Stimulated activated effector memory CD8-positive, alpha-beta T cell treated with anti-CD3 and anti-CD28 coated beads, Interleukin-12 subunit alpha, Interleukin-12 subunit beta, amount 100 ng/mL, for 72 hours (primary cell): Measurements from ENCODE around the gene THUMPD2.
A peak's percentile ranks its signal among the peaks of the same experiment; 100 is the strongest.

ENCODE experiments used
- ATAC-seq: fragments of 150-1000 bp; cut with Tn5 transposase; 2 replicates; pipeline ENCODE4 v1.10.0; 2021
- DNase-seq, 2 donors: peaks; one replicate each; pipeline ENCODE4 v3.0.0; 2021 to 2022; ENCODE audit warnings: low spot score in 2 of 2
- H3K27ac Mint-ChIP-seq: one replicate; pipeline ENCODE4 v1.8.0; 2022; ENCODE audit warnings: mild to moderate bottlenecking, mixed read lengths
- H3K36me3 Mint-ChIP-seq: one replicate; pipeline ENCODE4 v1.8.0; 2022; ENCODE audit warnings: mild to moderate bottlenecking, mixed read lengths
- H3K4me1 Mint-ChIP-seq: one replicate; pipeline ENCODE4 v1.8.0; 2022; ENCODE audit warnings: mixed read lengths
- H3K4me3 Mint-ChIP-seq: one replicate; pipeline ENCODE4 v1.8.0; 2022; ENCODE audit warnings: mild to moderate bottlenecking, mixed read lengths
- H3K9me3 Mint-ChIP-seq: one replicate; pipeline ENCODE4 v1.8.0; 2022; ENCODE audit warnings: mixed read lengths

Gene THUMPD2

DNA sequence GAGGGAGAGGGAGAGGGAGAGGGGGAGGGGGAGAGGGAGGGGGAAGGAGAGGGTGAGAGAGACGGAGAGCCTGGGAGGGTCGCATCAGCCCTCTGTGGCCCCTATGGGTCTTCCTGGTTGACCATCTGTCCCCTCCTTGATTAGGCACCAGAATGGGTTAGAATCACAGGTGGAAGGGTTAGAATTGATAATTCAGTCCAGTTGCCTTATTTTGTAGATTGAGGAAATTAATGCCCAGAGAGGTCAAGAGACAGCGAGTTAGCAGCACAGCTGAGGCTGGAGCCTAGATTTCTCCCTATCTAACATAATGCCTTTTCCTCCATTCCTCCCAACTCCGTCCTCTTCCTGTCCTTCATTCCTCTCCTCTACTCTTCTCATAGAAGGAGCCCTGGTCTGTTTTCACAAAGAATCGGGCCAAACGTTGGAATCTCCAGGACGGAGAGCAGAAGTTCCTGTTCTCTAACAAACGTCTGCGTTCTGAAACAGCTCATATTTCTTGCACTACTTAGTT is 338 bp upstream of the THUMPD2 start:
- ATAC-seq = no peak
- Mint-ChIP-seq H3K9me3 (no peaks in the 10 kb centered on the region), H3K4me1 (peaks cover 56% of the 10 kb centered on the region), H3K27ac (peak overlapping the region; percentile 97), H3K4me3 (peak overlapping the region; percentile 90), H3K36me3 (peaks cover 33% of the 10 kb centered on the region)
- no peak for DNase-seq

GRCh38 chr2:39778233-39778632 is 825 bp downstream of the THUMPD2 start:
- Mint-ChIP-seq H3K4me1 (peaks cover 55% of the 10 kb centered on the region), H3K36me3 (peaks cover 33% of the 10 kb centered on the region), H3K9me3 (no peaks in the 10 kb centered on the region), H3K4me3 (peak overlapping the region; percentile 90), H3K27ac (peak overlapping the region; percentile 97)
- DNase-seq (no peak), ATAC-seq (no peak)

GRCh38 chr2:39772812-39773152 is 6.3 kb downstream of the THUMPD2 start:
- Mint-ChIP-seq H3K9me3 (no peaks in the 10 kb centered on the region), H3K4me1 (peaks cover 37% of the 10 kb centered on the region), H3K27ac (no peak overlapping the region), H3K4me3 (peak overlapping the region; percentile 21), H3K36me3 (peaks cover 71% of the 10 kb centered on the region)
- DNase-seq = no peak
- ATAC-seq = no peak

- DNase-seq (no peak), ATAC-seq (peak; percentile 92)
- Mint-ChIP-seq H3K4me3 (peak overlapping the region; percentile 21), H3K9me3 (no peaks in the 10 kb centered on the region), H3K27ac (no peak overlapping the region), H3K36me3 (peaks cover 71% of the 10 kb centered on the region), H3K4me1 (peaks cover 31% of the 10 kb centered on the region)
These were observed 6.8 kb downstream of the THUMPD2 start for GRCh38 chr2:39772086-39772811.

DNA sequence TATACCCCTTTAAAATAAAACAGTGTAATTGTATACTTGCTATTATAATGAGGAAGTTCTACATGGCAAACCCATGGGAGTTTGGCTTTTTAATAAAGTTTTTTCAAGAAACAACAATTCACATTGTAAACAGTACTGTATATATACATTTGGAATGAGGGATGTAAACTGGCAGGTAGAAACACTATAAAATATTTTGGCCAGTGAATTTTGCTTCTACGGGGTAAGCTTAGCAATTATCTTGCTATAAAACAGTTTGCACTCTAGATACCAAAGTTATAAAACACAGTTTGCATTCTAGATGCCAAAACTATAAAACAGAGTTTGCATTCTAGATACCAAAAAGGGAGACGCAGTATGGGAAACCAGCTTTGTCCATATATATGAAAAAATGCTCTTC is 16.6 kb downstream of the THUMPD2 start:
- Mint-ChIP-seq H3K4me1 (no peaks in the 10 kb centered on the region), H3K9me3 (no peaks in the 10 kb centered on the region), H3K36me3 (peaks cover 98% of the 10 kb centered on the region), H3K27ac (no peak overlapping the region), H3K4me3 (no peak overlapping the region)
- DNase-seq = no peak
- no peak for ATAC-seq

- Mint-ChIP-seq H3K36me3 (peaks cover 92% of the 10 kb centered on the region), H3K4me1 (no peaks in the 10 kb centered on the region), H3K9me3 (no peaks in the 10 kb centered on the region), H3K4me3 (no peak overlapping the region), H3K27ac (no peak overlapping the region)
- no peak for ATAC-seq
- DNase-seq = no peak
These were observed 21.9 kb downstream of the THUMPD2 start for GRCh38 chr2:39757156-39757555.

DNA sequence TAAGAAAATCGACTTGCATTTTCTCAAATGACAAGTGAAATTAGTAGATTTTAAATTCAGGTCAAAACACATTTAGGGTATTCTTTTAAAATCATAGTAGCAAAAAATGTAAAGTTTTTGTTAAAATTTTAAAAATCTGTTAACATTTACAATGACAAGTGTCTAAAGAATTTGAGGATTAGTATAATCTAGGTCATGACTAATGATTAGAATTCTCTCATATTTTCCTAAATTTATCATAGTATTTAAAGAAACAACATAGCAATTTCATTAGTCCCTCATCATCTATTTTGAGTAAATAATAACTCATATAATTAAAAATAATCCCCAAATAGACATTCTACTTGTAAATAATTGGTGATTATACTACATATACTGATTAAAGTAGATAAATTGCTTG is 23.6 kb downstream of the THUMPD2 start:
- no peak overlapping the region for H3K27ac Mint-ChIP-seq
- DNase-seq (no peak), ATAC-seq (no peak)
- no peaks in the 10 kb centered on the region for H3K9me3 Mint-ChIP-seq
- no peaks in the 10 kb centered on the region for H3K4me1 Mint-ChIP-seq
- peaks cover 90% of the 10 kb centered on the region for H3K36me3 Mint-ChIP-seq
- H3K4me3 Mint-ChIP-seq = no peak overlapping the region

- H3K9me3 Mint-ChIP-seq = no peaks in the 10 kb centered on the region
- H3K36me3 Mint-ChIP-seq = peaks cover 90% of the 10 kb centered on the region
- H3K4me1 Mint-ChIP-seq = no peaks in the 10 kb centered on the region
- no peak overlapping the region for H3K4me3 Mint-ChIP-seq
- no peak for ATAC-seq
- peak overlapping the region; percentile 41 for H3K27ac Mint-ChIP-seq
- DNase-seq = no peak
These were observed 35.7 kb downstream of the THUMPD2 start for GRCh38 chr2:39743269-39743776.

DNA sequence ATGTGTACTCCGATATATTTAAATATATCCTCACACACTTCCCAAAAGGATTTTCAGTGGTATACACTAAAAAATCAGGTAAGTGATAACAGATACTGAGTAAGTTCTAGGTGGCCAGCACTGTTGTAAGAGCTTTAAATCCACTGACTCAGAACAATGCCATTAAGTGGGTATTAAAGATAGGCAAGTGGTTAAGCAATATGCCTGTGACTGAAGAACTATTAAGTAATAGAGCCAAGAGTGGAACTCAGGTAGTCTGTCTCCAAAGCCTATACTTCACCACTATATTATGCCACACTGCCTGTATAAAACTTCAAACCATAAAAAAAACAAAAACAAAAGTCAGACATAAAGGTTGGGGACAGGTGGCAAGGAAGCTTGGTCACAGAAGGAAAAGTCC is 37.2 kb downstream of the THUMPD2 start:
- no peak overlapping the region for H3K27ac Mint-ChIP-seq
- no peak for ATAC-seq
- H3K36me3 Mint-ChIP-seq = peaks cover 88% of the 10 kb centered on the region
- H3K9me3 Mint-ChIP-seq = no peaks in the 10 kb centered on the region
- DNase-seq = no peak
- no peak overlapping the region for H3K4me3 Mint-ChIP-seq
- H3K4me1 Mint-ChIP-seq = peaks cover 10% of the 10 kb centered on the region

- H3K36me3 Mint-ChIP-seq = peaks cover 87% of the 10 kb centered on the region
- H3K9me3 Mint-ChIP-seq = no peaks in the 10 kb centered on the region
- DNase-seq (no peak), ATAC-seq (no peak)
- no peak overlapping the region for H3K4me3 Mint-ChIP-seq
- peaks cover 18% of the 10 kb centered on the region for H3K4me1 Mint-ChIP-seq
- peak overlapping the region; percentile 2 for H3K27ac Mint-ChIP-seq
These were observed 39.7 kb downstream of the THUMPD2 start for GRCh38 chr2:39739386-39739785.

DNA sequence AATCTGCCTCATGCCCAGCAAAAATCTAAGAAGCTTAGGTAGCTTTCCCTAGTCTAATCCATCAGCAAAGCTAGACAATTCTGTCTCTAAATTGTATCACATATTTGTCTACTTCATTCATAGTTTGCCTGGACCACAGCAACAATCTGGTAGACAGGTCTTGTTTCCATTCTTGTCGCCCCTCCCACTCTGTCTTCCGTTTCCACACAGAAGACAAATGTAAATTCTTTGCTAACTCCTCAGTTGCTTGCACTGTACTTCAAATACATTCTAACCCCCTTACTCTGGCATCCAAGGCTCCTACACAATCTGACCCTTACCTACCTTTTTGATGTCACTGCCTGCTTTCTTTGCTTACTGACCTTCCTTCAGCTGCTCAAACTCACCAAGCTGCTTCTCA is 40.1 kb downstream of the THUMPD2 start:
- Mint-ChIP-seq H3K9me3 (no peaks in the 10 kb centered on the region), H3K4me1 (peaks cover 18% of the 10 kb centered on the region), H3K4me3 (no peak overlapping the region), H3K27ac (peak overlapping the region; percentile 2), H3K36me3 (peaks cover 87% of the 10 kb centered on the region)
- ATAC-seq (no peak), DNase-seq (no peak)

DNA sequence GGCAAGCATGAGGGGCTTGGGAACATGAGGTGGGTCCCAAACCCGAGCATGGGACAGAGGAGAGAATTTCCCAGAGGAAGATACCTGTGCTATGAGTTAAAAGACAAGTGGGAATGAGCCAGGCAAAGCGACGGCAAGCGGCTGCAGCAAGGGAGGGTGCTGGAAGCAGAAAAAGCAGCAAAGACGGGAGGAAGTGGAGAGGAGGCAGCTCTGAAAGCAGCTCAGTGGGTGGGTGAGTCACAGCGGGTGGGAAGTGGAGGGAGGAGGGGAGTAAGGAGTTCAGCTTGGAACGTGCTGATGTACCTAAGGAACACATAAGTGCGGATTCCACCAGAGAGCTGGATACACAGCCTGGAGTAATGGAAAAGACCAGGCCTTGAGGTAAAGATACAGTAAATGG is 41.4 kb downstream of the THUMPD2 start:
- no peak for DNase-seq

DNA sequence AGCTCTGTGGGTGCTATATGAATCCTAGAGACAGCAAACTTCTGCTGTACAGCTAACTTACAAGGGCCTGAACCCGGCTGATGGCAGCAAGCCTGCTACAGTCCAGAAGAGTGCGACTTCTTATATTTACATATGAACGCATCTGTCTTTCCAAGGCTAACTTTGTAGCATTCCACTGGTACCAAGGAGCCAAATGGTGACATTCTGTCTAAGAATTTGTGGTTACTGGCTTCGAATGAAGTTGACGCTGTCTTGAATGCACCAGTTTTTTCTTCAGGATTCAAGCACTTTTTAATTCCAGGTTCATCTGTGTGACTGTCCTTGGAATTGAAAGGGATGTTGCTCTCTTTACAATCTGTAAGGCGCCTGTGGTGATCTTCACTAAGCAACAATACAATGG is 42.4 kb downstream of the THUMPD2 start:
- DNase-seq (no peak), ATAC-seq (no peak)
- Mint-ChIP-seq H3K27ac (no peak overlapping the region), H3K36me3 (peaks cover 75% of the 10 kb centered on the region), H3K4me1 (peaks cover 18% of the 10 kb centered on the region), H3K4me3 (no peak overlapping the region), H3K9me3 (no peaks in the 10 kb centered on the region)

More for the DNA sequence above, 41.4 kb downstream of the THUMPD2 start:
- ATAC-seq = no peak
- H3K4me1 Mint-ChIP-seq = peaks cover 18% of the 10 kb centered on the region
- no peak overlapping the region for H3K4me3 Mint-ChIP-seq
- H3K27ac Mint-ChIP-seq = no peak overlapping the region
- H3K36me3 Mint-ChIP-seq = peaks cover 85% of the 10 kb centered on the region
- no peaks in the 10 kb centered on the region for H3K9me3 Mint-ChIP-seq

DNA sequence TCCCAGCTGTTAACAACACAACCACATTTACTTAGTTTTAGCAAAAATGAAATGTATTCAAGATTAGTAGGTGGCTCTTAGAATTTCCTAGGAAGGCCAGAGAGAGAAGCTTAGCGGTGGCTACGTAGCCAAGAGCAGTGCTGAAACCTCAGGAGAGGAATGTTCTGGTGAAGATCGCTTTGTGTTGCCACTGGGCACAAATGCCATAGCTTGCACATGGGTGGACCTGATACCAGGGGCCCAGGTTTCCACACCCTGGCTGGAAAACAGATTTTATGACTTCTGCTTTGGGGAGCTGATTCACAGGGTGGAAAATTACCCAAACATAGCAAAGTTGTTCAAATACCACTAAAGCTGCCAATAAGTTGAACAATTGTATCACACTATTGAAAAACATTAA is 43.4 kb downstream of the THUMPD2 start:
- DNase-seq (no peak), ATAC-seq (no peak)
- Mint-ChIP-seq H3K4me1 (peaks cover 18% of the 10 kb centered on the region), H3K27ac (no peak overlapping the region), H3K9me3 (no peaks in the 10 kb centered on the region), H3K36me3 (peaks cover 65% of the 10 kb centered on the region), H3K4me3 (no peak overlapping the region)

DNA sequence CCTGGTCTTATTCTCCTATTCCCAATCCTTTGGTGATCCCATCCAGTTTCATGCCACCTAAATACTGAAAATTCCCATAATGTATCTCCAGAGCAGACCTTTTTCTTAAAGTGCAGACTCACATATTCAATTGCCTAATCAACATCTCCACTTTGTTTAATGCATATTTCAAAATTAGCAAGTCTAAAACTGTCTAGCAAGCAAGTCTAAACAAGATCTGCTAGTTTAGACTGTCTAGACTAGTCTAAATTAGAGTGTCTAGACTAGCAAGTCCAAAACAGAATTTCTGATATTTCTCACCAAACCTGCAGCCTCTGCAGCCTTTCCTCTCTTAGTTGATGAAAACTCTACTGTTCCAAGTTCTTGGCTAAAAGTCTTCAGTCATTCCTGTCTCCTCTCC is 44.6 kb downstream of the THUMPD2 start:
- Mint-ChIP-seq H3K36me3 (peaks cover 57% of the 10 kb centered on the region), H3K9me3 (no peaks in the 10 kb centered on the region), H3K4me1 (peaks cover 18% of the 10 kb centered on the region), H3K4me3 (no peak overlapping the region), H3K27ac (no peak overlapping the region)
- no peak for ATAC-seq
- DNase-seq = no peak

DNA sequence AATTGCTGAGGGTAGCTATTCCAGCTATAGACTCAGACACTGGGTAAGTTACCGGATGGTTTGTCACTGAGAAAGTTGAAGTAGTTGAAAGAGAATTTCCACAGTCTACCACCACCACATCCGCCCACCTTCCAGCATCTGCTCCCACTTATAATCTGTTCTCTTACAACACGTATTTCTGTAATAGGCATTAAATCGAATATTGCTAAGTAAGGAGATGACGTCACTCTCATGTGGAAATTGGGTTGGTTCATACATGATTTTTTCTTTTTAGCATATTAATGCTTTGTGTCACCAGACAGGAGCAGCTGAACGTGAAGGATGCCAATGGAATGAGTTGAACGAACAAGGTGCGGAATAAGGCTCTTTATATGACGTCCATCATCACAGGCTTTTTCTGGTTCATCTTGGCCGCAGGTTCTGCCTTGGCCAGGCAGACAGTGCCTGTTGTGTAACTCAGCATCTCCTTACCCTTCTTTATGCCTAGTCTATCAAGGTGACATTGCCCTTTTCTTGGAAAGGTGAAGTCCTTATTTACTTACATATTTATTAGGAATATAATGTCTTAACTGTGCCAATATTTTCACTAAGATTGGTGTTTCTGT is 45.9 kb downstream of the THUMPD2 start:
- Mint-ChIP-seq H3K9me3 (peaks cover under 1% of the 10 kb centered on the region), H3K36me3 (peaks cover 51% of the 10 kb centered on the region), H3K4me1 (peaks cover 18% of the 10 kb centered on the region), H3K27ac (no peak overlapping the region), H3K4me3 (no peak overlapping the region)
- DNase-seq (no peak), ATAC-seq (no peak)
